G401 (cell line): ENCODE measurements around the gene FAM210A. TPM values are rescaled to one million over a fixed set of nuclear protein-coding genes. Genes with fewer than 3 reads are reported as not detected.
A peak's percentile ranks its signal among the peaks of the same experiment; 100 is the strongest.
"Not testable (repeated sequence)": the region's sequence is repeated elsewhere in the genome, so short reads cannot be mapped to it uniquely, and the experiment has no call there.

ENCODE experiments used
- DNase-seq: peaks from one replicate; pipeline ENCODE4 v3.0.0-alpha.2; 2015; ENCODE audit warnings: low spot score
- in situ Hi-C: cut with HindIII; loops from 2 replicates; pipeline ENCODE4 v1.10.0; 2016; ENCODE audit warnings: low sequenced_read_pairs, mixed read lengths
- total RNA-seq: library from RNA; depleted of rRNA; stranded (reverse); fragments of >200 nt; shearing (Covaris generic); gene quantifications from 2 replicates; pipeline ENCODE4 v1.2.3, GENCODE V29; 2014; rRNA removed

Gene FAM210A
- 23.4 and 27.9 TPM in 2 replicates for total RNA-seq

DNA sequence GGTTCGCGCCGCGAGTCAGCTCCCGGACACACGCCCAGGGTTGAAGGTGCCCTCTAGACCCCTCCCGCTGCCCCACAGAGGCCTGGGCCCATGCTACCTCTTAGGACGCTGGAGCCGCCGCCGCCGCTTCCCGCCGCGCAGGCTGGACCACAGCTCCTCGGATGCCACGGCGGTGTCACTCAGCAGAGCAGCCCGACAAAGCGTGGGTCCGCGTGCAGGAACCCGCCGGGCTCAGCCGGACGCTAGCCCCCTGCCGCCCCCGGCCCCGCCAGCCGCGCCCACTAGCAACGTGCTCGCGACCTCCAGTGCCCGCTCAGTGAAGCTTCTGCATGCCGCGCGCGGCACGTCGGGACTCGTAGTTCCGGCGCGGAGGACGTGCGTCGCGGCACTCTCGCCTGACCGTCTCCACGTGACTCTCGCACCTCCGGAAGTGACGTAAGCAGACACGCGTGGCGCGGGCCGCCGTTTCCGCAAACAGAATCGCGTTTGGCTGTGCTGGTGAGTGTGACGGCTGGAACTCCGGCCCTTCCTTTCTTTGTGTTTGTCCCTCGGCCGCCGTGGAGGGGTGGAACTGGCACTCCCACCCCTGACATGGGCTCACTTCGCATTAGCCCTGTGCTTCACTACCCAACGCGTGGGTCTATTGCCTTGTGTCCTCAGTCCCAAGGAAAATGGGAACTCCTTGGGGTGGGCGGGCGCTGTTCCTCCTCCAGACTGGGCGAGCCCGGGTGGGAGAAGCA is at the start of gene FAM210A, which contains the start of gene RNMT:
Gene FAM210A, minus strand, starts transcription at position 327 of the 740 bp plus-strand sequence. CDS start 44,481 bp downstream, outside the sequence.
Gene RNMT, plus strand, starts transcription at position 442 of the 740 bp plus-strand sequence. CDS start 4,845 bp downstream, outside the sequence.
- in situ Hi-C loops, result no loop called here
- DNase-seq, result peak; percentile 95

DNA sequence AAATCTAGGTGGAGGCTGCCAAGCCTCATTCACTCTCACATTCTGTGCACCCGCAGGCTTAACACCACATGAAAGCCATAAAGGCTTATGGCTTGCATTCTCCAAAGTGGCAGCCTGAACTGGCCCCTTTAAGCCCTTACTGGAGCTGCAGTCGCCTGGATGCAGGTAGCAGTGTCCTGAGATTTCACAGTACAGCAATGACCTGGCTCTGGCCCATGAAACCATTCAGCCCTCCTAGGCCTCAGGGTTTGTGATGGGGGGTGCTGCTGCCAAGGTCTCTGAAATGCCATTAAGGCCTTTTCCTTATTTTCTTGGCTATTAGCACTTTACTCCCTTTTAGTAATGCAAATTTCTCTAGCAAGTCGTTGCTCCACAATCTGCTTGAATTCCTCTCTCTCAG is 48.7 kb upstream of the FAM210A start:
- DNase-seq, result no peak
- in situ Hi-C loops, result no loop called here

GRCh38 chr18:13762690-13763439 is 36.5 kb upstream of the FAM210A start:
- in situ Hi-C loops, result no loop called here
- DNase-seq, result no peak

DNA sequence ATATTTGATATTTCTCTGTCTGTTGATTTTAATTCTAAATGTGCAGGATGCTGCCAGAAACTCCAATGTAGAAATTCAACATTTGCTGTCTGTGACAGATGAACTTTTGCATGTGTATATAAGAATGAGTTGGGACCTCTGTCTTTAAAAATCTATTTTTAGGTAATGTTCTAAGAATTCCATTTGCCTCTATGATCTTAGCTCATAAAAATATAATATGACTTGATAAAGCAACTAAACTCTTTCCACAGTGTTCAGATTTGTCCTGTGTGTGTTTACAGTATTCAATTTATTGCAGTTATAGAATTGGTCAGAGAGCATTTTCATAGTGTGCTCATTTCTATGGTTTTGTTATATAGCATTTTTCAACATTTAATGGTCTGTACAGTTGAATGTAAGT is 33.7 kb upstream of the FAM210A start:
- in situ Hi-C loops, result no loop called here
- DNase-seq, result no peak

- in situ Hi-C loops, result no loop called here
- no peak for DNase-seq
These were observed 32.3 kb upstream of the FAM210A start for GRCh38 chr18:13758622-13759021.

DNA sequence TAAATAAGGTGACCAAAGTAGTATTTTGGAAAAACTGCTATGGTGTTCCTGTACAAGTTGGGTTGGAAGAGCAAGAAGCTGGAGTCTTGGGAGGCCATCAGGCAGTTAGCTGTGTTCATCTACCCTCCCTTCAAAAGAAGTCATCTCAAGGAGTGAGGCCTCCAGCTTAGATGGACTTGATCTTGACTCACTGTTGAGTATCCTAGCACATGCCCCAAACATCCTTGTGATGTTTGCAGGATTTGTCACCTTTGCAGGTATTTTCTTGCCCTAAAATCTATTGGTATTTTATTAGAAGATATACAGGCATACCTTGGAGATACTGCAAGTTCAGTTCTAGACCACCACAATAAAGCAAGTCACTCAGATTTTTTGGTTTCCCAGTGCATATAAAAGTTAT is 30.3 kb upstream of the FAM210A start:
- in situ Hi-C loops, result no loop called here
- no peak for DNase-seq

- in situ Hi-C loops, result no loop called here
- no peak for DNase-seq
These were observed 29.9 kb upstream of the FAM210A start for GRCh38 chr18:13756261-13756660.

- DNase-seq, in situ Hi-C loops: not testable (repeated sequence)
These were observed 25.2 kb upstream of the FAM210A start for GRCh38 chr18:13751599-13751998.

- no peak for DNase-seq
- in situ Hi-C loops, result no loop called here
These were observed 20.3 kb upstream of the FAM210A start for GRCh38 chr18:13746633-13747032.

DNA sequence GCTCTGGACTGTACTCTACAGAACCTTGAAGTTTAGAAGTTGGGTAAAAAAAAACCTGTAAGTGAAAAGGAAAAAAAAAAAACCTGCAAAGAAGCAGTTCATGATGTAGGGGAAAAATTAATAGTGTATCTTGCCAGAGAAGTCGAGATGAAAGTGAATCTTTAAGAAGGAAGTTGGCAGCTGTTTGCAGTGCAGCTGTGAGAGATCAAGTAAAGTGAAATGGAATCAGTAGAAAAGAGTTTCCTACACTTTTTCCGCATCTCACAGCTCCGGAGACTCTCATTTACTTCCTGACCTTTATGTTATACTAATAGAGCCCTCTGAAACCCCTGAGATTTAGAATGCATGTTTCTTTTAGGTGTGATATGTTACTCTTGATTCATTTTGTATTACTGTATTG is 19.3 kb upstream of the FAM210A start:
- in situ Hi-C loops, result no loop called here
- DNase-seq, result no peak

DNA sequence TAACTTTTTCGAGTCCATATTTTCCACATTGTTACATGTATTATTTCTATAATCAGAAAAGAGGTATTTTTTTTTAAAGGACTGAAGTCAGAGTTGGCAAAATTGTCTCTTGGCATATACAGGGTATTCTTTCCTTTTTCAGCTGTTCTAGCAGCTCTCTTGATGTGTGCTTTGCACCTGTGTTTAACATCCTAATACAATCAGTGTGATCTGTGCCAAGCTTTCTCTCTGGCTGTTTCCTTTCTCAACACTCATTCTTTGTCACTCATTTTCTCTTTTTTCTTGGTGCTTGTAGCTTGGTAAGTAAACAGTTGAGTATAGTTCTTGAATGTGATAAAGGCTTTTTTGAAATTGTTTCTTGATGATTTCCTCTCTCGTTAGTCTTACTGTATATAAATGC is 9.3 kb upstream of the FAM210A start:
- no peak for DNase-seq
- in situ Hi-C loops, result no loop called here

DNA sequence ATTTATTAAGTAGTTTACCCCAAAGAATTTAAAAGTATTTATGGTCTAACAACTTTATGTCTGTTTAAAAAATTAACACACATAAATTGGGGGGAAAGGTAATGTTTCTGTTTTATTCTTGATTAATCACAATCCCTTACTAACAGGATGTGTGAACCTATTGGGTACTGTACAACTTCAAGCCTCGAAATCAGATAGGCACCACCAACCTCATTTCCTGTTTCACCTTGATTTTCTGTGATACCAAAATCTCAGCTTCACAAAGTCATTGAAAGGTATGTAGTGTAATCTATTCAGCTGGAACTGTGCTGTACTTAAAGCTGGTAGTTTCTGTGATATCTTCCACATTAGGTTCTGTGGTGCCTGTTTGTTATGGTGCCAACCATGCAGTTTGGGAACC is 4.1 kb upstream of the FAM210A start:
- in situ Hi-C loops, result no loop called here

GRCh38 chr18:13726972-13727331 is 594 bp upstream of the FAM210A start:
- DNase-seq, result peak; percentile 35
- in situ Hi-C loops, result no loop called here

More for the DNA sequence above, 4.1 kb upstream of the FAM210A start:
- no peak for DNase-seq

GRCh38 chr18:13725566-13726231 is 659 bp downstream of the FAM210A start:
- DNase-seq, result peak; percentile 16
- in situ Hi-C loops, result no loop called here

- in situ Hi-C loops, result no loop called here
- no peak for DNase-seq
These were observed 5.5 kb downstream of the FAM210A start for GRCh38 chr18:13720847-13721246.

DNA sequence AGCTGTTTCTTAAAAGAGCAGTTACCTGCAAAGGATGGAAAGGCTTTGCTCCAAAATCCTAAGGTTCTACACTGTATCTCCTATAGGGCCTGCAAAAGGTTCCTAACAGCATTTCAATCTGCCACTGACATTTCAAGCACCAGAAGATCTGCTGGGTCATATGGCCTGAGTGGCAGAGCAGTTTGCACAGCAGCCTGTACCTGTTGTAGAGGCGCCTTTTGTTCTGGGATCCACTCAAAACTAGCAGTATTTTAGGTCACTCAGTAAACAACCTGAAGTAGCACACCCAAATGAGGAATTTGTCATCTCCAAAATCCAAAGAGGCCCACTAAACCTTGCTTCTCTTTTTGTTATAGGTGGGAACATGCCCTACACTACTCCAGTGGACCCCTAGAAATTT is 6.2 kb downstream of the FAM210A start:
- no peak for DNase-seq
- in situ Hi-C loops, result no loop called here

DNA sequence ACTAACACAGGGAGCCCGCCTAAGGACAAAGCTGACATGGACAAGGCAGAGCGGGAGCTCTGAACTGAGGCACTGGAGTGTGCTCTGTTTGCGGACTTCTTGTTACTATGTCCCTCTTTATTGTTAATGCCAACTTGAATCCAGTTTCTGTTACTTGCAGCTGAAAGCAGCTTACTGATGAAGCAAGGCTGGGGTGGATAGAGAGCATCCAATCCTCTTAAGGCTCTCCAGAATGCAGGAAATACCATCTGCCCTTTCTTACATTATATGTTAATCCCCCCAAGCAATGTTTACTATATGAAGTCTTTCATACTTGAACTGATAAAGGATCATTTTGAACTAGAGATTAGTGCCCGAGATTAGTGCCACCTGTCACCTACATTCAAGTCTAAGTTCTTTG is 9.4 kb downstream of the FAM210A start:
- in situ Hi-C loops, result no loop called here
- no peak for DNase-seq

GRCh38 chr18:13715330-13715729 is 11.0 kb downstream of the FAM210A start:
- no peak for DNase-seq
- in situ Hi-C loops, result no loop called here

DNA sequence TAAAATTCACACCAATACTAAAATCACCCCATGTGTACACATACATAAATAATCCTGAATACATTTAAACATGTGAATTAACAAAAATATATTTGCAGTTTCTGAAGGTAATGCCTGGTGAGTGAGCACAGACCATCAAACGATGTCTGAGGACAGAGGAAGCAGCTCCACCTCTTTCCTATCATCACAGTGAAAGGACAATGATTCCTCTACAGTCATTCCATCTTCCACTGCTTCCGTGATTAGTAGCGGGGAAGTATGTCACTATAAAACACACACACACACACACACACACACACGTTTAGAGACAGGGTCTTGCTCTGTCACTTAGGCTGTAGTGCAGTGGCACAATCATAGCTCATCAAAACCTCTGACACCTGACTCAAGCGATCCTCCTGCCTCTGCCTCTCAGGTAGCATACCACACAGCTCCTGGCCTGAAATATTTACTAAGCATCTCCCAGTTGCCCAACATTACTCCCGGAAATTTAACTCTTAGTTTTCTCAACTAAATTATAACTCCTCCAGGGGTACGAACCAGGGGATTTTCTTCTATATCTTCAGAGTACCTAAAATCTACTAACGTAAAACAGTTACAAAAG is 12.8 kb downstream of the FAM210A start:
- in situ Hi-C loops, result no loop called here
- no peak for DNase-seq
